CD4-positive, alpha-beta T cell treated with Interferon gamma for 1 hour (primary cell): ENCODE measurements around the gene HTRA3.

ENCODE experiments used
- DNase-seq: peaks from one replicate; pipeline ENCODE4 v3.0.0-alpha.2; 2020

Gene HTRA3

DNA sequence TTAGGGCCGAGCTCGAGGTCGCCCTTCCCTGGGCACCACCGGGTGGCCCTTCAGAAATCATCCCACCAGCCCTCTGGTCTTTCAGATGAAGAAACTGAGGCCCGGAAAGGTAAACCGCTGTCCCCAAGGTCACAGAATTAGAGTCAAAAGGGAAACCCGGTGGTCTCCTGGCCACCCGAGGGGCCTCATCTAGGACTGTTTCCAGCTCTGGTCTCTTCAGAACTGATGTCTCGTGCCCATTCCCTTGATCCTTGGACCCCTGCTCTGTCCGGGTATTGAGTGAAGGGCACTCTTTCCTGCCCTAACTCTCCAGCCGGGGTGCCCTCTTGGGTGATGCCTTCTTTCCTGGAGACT, 841 bp downstream of the HTRA3 start:
- no peak for DNase-seq

DNA sequence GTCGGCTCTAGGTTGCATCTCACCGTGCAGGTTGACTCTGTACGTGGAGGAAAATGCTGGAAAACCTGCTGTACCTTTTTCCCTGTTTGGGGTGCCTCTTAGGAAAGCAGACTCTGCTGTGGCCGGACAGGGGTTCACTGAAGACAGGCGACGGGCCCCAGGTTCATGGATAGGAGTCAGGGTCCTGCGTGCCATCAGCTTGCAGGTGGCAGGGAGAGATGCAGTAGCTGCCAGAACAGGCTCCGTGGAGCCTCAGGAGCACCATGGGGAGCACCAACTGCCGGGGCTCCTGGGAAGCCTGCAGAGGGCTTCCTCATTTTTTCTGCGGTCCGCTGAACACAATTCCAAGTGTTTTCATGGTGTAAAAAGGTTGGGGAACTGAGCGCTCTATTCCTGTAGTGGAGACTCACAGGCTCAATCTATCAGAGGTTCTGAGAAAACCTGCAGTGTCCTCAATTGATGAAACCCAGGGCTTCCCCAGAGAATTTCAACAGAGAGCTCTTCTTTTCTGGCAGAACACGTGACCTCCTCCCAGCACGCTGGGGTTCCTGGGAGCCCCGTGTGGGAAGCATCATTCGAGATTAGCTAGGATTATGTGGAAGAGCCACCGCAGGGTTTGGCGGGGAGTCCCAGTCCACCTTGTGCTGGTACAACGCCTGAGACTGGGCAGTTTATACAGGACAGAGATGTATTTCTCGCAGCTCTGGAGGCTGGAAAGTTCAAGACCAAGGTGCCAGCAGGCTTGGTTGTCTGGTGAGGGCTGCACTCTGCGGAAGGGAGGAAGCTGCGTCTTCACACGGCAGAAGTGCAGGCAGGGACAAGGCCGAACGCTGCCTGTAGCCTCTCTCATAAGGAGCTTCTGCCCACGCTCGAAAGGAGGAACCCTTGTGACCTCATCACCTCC, 1.6 kb downstream of the HTRA3 start:
- DNase-seq: no peak

DNA sequence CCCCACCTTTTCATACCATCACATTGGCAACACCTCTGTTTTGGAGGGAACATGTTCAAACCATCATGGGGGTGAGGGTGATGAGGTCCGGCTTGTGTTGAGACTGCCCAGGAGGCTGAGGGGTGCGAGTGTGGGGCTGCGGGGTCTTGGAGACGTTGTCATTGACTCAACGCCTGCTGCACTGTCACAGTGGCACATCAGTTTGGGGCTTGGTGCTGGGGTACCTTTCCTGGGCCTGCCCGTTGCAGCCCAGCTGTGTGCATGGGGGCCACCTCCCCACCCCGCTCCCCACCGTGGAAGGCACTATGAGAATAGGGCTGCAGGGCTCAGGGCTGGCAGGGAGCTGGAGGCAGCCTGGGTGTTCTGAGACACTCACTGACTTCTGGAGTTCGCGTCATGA, 2.3 kb downstream of the HTRA3 start:
- DNase-seq: no peak

DNA sequence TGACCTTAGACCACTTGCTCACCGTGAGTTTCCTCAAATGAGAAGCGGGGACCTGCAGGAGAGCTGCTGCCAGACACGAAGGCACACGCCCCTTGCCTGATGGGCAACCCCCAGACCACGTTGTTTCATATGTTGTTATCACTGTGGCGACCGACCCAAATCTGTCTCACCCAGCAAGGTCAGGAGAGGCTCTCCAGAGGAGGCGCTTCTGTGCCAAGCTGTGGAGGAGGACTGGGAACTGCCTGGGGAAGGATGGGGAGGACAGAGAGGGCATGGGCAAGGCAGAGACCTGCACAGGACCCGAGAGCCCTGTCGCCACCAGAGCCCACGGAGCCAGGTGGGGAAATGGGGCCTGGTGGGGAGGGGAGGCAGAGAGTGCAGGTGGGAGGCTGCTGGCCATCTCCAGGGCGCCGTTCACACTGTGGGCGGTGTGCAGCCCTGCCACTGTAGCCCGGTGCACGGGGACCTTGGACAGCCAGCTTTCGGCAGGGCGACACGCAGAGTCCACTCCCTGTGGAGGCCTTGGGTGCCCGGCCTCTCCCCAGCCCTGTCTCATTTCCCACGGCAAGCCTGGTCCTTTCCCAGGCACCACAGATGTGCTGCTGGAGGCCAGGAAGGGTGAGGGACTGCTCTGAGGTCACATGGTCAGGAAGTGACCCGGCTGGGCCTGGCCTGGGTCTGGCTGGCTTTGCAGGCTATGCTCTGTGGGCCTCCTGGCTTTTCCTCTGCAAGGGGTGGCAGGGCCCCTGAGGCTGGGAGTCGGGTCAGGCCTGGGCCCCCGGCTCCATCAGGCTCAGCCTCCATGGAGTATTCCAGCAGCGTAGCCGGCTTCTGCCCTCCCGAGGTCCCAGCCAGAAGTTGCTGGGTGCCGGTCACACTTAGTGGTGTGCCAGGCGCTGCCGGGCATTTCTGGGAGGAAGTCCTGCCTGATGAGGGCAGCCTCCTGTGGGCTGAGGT, 3.2 kb downstream of the HTRA3 start:
- DNase-seq: no peak

DNA sequence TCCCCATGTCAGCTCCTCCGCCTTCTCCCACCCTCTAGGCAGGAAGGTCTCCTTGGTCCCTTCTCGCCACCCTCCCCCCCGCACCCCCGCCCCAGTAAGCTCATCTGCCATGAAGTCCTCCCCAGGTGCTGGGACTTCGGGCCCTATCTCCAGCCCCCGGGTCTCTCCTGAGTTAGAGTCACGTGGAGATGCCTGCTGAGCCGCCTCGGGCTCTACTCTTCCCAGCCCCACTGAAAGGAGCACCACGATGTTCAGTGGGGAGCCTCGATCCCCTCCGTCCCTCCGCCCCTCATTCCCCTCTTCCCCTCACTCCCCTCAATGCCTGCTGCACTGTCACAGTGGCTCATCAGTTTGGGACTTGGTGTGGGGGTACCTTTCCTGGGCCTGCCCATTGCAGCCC, 3.9 kb downstream of the HTRA3 start:
- DNase-seq: no peak

DNA sequence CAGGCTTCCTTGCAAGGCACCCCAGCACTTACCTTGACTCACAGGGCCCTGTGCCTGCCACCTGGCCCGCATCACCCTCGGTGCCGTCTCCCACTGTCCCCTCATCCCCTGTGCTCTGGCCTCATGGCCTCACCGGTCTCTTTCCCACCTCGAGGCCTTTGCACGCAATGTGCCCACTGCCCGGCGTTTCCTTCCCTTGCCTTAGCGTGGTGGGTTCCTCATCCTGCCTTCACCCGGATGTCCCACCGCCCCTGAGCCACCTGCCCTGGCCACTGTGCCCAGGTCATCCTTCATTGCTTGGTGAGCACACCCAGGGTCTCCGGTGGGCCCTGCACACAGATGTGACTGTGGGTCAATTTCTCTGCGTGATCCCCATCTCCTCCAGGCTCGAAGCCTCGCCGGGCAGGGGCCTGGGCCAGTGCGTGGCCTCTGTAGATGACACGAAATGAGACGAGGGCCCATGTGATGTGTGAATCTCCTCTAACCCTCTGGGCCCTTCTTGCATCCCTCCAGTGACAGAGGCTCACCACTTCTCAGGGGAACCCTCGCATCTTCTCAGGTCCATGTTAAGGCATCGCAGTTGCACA, 4.6 kb downstream of the HTRA3 start:
- DNase-seq: no peak

DNA sequence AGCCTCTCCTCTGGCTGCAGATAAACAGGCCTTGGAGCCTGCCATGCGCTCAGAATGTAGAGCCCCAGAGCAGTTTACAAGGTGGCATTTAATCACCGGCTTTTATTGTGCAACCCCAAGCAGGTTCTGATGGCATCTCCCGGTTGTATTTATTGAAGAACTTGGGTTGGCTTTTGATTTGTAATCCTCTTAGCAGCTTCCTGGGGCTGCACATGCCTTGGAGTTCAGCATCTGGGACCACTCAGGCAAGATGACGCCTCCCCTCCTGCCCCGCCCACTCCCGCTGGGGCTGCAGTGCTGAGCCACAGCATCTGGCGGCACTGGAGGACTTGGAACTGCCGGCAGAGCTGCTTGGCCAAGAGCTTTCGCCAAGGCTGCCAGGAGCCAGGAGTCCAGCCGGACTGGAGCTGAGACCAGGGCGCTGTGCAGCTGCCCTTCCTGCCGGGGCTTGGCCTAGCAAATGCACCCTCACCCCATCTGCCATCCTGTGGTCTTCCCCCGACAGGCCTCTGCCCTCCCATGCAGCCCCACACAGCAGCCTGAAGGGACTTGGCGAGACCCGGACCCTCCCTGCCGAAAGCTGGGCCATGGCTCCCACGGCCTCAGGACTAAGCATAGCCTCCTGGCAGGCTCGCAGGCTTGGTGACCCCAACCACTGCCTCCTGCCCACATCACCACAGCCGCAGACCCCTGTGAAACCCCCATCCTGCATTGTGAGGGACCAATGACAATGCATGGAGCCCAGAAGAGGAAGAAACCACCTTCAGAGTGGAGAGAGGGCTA, 5.4 kb downstream of the HTRA3 start:
- no peak for DNase-seq

DNA sequence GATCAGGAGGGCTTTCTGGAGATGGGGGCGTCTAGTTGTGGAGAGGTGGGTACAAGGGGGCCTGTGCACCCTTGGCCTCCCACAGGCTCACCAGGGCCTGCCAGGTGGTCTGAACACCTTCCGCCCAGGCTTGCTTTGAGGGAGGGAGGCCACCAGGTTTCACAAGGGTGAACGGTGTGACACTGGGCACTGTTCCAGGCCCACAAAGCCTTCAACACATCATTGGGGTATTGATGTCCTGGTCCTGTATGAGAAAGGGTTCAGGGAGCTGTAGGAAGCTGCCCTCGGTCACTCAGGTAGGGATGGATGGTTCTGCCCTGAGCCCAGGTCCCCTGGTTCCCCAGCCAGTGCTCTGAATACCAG, 6.0 kb downstream of the HTRA3 start:
- DNase-seq: no peak

DNA sequence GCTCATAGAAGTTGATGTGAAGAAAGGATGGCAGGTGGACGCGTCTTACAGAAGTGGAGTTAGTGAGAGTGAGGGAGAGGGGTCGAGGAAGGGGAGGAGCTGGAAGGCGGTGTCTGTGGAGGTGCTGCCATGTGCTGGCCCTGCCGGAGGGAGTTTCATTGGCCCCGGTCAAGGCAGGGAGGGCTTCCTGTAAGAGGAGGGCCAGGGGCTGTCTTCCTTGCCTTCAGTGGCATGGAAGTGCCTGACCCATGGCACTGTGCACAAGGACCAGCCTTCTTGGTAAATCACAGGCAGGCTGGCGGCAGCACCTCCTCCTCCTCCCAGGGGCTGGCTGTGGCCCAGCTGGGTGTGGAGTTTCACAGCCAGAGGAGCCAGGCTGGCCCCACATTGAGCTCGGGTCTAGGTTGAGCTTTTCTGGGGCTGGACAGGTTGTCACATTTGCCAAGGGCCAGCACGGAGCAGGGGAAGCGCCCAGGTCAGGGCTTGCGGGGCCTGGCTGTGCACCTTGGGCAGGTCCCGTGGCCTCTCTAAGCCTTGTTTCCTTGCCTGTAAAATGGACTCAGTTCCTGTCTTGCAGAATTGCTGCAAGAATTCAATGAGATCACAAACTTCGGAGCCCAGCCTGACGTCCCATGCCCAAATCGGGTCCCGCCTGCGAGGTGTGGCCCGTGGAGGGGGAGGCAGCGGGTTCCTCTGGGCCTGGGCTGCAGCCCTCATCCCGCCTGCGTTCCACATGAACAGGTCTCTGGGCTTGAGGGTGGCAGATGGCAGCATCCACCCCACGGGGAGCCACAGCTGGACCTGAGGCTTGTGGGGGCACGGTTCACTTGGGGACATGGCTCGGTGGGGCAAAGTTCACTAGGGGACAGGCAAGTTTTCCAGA, 7.0 kb downstream of the HTRA3 start:
- DNase-seq: no peak

DNA sequence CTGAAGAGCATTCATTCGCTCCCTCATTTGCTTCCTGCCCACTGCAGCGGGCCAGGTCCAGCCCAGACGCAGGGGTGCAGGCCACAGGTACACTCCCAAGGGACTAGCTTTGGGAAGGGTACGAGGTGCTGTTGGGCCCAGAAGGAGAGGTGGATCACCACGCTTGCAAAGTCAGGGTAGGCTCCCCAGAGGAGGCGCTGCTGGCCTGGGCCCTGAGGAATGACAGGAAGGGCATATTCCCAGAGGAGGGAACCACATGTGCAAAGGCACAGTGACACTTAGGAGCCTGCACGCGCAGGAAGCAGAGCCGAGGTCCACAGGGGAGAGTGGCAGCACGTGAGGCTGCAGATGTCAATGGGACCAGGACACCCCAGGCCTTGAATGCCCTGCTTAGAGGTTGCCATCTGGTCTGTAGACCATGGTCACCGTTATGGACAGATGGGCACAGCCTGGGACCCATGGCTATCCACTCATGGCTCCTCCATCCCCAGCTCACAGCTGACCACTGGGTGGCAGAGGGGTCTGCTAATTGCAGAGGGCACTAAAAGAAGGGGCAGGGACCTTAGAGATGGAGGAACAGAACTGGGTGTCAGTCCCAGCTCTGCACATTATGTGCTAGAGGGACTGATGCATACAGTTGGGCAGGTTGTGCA, 7.9 kb downstream of the HTRA3 start:
- DNase-seq: no peak

DNA sequence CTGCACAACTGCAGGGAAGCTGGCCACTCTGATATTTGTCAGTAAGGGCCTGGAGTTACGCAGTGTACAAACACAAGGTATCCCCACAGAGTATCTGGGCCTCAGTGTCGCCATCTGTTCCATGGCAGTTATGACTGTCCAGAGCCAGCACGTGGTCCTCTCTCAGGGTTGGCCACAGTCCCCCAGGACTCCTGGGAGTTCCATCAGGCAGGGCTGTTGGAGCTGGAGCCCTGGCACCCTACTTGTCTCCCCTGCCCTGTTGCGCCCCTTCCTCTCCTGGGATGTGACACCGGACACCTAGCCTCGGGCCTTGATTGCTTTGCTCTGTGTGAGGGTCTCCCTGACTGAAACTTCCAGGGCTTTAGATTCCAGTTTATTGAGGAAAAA, 8.4 kb downstream of the HTRA3 start:
- no peak for DNase-seq

DNA sequence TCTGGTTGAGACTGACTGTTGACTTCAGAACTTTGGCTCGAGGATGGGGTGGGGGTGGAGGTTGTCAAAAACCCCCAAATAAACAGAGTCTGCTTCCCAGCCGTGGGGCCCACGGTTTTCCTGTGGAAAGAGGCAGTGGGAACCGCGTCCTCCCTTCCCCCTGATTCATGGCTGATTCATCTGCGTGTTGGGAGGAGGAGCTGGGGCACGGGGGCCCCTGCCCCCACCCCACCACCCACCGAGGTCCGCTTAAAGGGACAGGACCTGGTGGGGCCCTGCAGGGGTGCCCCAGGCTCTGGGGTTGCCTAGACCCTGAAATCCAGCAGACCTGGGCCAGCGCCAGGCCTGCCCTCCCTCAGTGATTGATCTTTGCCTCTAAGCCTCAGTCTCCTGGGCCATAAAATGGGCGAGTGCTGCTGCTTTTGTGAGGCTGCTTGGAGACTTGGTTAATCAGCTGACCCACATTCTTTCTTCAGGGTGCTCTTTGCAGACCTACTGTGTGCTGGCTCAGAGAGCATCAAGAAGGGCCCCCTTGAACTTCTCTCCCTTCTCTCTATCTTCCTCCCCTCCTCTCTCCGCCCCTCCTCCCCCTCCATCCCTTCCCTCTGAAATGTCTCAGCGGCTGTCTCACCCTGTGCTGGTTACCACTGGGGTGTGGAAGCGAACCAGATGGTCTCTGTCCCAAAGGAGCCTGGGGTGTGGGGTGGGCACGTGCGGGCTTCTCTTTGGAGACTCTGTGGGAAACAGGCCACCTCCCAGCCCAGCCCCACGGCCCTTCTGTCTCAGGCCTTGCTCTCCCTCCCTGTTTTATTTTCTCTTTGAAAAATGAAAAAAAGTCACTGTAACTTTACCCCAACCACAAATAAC, 9.1 kb downstream of the HTRA3 start:
- no peak for DNase-seq

DNA sequence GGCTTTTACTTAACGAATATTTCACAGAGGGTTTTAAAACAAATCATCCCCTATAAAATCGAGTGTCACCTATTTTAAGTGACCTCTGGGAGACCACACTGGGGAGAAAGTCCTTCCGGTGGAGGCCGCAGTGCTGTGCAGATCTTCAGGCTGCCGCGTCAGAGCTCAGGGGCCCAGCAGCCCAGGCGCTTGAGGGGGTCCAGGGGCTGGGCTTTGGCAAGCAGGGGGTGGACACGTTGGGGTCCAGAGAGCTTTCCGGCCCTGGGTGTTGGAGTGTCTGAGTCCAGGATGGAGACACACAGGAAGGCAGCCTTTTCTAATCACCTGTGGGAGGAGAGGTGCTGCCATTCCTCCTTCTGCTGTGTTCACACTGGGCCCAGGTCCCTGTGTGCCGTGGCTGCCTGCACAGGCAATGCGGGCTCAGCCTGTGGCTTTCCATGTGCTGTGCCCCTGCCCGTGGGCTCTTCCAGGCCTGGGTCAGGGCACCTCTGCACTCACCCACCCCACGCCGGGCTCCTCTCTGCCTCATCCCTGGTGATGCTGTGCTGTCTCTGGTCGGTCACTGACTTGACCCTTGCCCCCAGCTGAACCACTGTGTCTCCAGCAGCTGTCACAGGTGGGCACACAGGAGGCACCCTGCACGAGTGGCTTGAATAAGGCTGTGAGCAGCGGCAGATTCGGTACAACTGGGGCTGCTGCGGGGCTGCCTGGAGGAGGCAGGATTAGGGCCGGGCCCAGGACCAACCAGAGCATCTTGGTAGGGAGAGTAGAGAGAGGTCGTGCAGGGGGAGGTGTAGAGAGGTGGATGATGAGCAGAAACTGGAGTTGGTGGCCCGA, 10.0 kb downstream of the HTRA3 start:
- DNase-seq: no peak

DNA sequence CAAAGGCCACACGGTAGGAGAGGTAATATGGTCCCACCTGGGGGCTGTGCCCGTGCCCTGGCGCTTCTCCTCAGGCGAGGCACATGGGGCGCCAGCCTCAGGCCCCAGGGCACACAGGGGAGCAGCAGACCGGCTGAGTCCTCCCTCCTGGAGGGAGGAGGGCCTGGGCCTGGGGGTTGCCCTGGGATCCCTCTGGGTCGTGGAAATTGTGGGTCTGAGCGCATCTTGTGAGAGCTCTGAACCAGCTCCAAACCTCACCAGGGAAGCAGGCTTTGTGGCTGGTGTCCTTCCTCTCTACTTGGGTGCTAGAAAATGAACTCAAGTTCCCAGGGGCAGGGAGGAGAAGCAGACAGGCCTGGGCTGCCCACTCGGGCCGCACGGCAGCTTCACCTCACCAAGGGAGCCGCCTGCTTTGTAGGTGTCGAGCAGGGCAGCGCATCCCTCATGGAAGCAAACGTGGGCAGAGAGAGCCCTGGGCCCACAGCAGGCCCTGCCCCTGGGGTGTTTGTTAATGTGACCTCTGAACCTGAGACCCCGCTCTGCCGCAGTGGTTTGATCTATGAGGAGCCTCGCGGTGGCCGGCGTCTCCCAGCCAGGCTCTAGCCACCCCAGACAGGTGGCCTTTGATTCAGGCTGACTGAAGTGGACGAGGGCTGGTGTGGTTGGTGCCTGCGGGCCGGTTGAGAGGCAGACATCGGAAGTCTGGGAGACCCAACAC, 10.8 kb downstream of the HTRA3 start:
- DNase-seq: no peak

DNA sequence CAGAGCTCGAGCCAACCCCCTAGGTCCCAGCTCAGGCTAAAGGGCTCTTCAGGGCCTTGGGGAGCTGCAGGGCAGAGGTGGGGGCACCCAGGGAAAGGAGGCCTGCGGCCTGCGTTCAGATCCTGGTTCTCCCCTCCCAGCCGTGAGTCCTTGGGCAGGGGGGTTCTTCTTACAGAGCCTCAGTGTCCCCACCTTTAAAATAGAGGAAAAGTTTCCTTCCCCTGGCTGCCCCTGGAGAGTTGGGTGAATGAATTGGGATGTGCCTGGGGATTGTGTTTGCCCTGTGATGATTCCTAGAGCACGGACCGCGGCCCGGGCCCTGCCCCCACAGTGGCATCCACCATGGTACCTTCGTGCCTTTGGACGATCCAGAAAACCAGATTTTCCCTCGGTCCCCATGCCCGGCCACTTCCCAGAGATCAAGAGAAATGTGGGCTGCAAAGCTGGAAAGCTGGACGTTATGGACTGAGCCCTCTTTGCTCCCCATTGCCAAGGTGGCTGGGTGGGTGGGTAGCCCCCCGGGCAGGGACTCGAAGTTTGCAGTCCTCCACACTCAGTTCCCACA, 11.4 kb downstream of the HTRA3 start:
- no peak for DNase-seq

DNA sequence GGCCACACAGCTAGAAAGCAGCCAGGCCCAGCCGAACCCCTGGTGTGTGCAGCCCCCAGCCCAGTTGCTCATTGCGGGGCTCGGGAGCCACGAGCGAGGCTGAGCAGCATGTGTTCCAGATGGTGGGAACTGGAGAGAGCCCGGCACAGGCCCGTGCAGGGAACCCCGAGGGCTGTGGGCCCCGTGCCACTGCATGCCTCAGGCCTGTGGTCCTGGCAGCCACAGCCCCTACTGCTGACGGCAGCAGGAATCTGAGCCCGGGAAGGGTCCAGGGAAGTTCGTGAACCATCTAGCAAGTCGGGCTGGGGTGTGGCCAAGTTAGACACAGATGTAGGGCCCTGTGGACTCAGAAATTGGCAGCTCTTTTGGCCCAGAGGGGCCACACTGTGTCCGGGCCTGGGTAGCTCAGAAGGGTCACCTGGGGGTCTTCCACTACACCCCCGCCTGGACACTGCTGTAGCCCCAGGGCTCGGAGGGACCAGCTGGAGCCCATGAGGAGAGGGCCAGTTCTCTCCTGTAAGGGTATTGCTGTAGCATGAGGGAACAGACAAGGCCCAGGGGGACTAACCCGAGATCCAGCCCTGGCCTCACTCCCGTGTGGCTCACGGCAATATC, 12.1 kb downstream of the HTRA3 start:
- no peak for DNase-seq

DNA sequence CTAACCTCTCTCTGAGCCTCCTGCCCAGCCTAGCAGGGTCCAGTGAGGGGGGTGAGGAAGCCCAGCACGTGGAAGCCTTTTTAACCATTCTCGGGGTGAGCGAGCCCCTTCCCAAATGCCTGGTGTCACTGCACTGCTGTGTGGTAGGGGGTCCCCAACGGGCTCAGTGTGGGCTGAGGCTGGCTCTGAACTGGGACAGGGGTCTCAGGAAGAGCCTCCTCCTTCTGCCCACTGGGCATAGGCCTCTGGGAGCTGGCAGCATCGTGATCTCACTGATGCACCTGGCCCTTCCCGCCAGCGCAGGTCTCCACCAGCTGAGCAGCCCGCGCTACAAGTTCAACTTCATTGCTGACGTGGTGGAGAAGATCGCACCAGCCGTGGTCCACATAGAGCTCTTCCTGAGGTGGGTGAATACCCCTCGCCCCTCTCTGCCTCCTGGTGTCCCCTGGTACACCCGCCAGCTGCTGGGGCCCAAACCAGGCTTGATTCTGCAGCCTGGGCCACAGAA, 12.6 kb downstream of the HTRA3 start:
- no peak for DNase-seq

DNA sequence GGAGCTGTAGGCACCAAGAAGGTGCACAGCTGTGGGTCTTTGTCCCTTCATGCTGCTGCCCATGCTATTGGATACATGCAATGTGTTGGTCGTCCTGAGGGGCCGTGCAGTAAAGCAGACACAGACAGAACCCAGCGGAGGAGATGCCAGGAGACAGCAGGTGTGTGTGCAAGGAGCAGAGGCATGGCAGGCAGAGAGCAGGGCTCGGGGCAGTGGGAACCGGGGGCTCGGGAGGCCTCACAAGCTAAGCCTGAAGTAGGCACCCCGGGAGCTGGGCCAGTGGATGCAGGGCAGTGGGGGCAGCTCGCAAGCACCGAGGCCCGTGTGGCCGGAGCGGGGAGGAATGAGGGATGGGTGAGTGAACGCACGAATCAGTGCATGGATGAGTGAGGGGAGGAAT, 13.2 kb downstream of the HTRA3 start:
- DNase-seq: no peak
